ENCODE data around the gene SHROOM3.

Gene SHROOM3

DNA sequence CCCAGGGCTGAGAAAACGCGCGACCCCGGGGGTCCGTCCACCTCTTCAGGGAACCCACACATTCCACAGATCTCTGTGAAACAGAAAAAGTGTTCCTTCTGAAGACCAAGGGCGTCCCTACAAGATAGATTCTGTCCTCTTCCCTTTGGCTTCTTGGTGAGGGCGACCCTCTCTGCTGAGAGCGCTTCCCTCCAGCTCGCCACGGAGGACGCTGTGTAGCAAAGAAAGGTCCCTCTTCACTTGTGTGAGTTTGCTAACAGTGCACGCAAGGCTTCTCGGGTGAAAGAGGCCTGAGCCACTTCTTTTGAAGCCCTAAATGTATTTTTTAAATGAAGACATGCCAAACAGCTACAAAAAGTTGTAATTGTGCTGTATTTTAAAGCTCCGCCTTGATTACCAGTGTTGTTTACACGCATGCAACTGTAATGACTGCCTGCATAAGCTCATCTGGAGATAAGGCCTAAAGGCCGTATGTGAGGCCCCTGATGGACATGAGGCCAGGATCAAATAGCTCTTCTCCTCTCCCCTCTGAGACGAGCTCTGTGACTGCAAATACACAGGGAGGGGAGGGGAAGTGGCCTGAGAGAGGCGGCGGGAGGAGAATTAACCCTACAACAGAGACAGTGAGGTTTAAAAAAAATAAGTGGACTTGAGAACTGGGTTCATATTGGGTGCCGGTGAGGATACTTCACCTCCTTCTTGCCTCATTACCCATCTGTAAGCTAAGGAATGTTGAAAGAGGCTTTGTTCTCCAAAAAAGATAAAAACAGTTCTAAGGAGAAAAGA is 367.4 kb downstream of the SHROOM3 start:
- no peak for DNase-seq (ENCODE audit: low read depth in 3 of 3, low spot score in 1 of 3)

DNA sequence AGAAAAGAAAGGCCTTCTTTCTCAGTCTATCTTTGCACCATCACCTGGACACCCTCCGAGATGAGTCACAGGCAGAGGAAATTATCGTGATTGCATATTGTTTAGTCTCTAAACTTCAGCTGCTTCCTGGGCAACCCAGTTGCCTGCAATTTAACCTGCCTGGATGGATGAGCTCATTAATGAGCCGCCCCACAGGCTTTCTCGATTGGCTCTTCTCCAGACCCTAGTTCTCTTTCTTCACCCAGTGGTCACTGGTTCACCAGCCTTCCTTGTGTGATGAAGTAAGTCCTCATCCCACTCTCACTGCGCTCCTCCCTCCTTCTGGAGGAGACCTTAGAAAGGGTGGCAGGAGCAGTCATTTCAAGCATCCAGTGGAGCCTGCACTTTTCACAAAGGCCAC is 368.5 kb downstream of the SHROOM3 start:
- DNase-seq (ENCODE audit: low read depth in 3 of 3, low spot score in 1 of 3) = no peak

DNA sequence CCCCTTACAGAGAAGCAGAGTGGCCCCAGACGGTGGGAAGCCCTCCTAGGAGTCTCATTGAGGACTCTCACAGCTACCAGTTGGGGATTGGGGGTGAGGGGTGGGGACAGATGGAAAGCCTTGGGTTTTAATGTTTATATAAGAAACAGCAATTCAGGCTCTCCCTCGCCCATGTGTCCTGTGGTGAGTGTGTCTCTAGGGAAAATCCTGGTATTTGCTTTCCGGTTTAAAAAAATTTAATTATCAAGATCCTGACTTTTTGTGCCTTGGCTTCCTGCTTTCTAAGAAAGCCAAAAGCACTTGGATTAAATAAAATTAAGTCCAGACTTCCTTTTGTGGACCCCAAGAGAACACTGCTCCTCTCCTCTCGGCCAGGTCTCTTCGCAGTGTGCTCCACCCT is 369.1 kb downstream of the SHROOM3 start:
- DNase-seq (ENCODE audit: low read depth in 3 of 3, low spot score in 1 of 3) = no peak

DNA sequence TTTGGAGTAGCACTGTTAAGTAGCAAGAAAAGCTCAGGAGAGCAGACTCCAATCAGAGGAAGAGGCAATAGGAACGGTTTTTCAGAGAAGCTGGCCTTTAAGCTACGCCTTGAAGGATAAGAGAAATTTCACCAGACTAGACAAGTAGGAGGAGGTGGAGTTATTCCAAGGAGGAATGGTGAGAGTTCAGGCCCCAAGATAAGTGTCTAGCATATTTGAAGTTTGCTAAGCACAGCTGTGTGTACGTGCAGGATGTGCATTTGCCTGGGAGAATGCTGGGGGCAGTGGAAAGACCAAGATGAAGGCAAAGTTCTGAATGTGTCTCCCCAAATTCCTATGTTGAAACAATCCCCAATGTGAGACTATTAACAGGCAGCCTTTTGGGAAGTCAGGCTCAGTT is 371.3 kb downstream of the SHROOM3 start:
- DNase-seq (ENCODE audit: low read depth in 3 of 3, low spot score in 1 of 3) = no peak

DNA sequence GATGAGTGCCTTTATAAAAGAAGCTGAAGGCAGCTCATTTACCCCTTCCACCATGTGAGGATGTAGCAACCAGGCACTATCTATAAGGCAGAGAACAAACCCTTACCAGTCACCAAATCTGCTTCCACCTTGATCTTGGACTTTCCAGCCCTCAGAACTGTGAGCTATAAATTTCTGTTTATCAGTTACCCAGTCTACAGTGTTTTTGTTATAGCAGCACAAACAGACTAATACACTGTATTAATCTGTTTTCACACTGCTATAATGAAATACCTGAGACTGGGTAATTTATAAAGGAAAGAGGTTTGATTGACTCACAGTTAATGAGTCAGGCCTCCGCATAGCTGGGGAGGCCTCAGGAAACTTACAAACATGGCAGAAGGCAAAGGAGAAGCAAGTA is 371.7 kb downstream of the SHROOM3 start:
- no peak for DNase-seq (ENCODE audit: low read depth in 3 of 3, low spot score in 1 of 3)

DNA sequence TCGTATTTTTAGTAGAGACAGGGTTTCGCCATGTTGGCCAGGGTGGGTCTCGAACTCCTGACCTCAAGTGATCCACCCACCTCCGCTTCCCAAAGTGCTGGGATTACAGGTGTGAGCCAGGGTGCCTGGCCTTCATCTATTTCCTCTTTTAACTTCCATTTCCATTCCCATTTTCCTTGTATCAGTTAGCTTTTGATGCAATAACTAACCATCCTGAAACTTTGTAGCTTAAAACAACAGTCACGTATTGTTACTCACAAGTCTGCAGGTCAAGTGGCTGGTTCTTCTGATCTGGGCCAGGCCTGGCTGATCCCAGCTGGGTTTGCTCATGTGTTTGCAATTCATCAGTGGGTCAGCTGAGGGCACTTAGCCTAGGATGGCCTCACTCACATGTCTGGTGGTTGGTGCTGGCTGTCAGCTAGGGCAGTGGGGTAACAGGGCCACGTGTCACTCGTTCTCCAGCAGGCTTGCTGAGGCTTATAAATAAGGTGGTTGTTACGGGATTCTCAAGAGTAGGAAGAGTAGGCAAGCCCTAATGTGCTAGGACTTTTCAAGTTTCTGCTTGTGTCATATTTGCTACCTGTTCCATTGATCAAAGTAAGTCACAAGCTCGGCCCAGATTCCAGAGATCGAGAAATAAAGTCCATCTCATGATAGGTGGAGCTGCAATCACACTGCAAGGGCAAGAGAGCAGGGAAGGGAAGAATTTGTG is 374.7 kb downstream of the SHROOM3 start:
- DNase-seq (ENCODE audit: low read depth in 3 of 3, low spot score in 1 of 3) = no peak

DNA sequence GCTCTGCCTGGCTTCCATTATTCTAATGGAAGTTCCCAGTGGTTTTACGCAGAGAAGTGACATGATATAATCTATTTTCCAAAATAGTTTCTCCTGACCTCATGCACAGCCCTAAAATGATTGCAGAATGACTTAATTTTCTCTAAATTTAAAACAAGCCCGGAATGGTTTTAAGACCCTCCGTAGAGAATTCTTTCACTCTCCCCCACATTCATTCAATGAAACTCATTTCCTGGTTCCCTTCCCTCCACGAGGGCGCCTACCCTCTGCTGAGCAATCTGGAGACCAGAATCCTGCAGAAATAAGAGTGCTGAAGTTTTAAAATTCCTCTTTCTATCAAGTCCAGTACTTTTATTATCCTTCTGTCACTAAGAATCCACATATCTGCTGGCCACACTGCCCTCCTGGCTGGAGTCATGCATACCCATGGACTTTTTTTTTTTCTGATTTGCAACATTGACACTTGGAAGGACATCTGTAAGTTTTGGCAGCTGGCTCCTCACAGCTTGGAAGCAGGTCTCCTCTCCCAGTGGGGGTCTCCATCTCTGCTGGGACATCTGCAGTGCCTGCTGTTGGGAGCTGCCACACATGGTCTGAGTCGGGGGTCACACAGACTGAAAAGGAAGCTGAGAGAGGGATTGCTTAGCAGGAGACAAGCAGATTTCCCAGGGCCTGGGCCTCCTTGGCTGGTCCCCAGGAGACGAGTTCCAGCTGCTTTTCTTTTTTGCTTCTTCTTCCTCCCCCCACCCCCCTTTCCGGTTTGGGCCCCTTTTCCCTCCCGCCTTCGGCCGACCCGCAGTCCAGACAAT is 376.8 kb downstream of the SHROOM3 start:
- DNase-seq (ENCODE audit: low read depth in 3 of 3, low spot score in 1 of 3) = no peak

DNA sequence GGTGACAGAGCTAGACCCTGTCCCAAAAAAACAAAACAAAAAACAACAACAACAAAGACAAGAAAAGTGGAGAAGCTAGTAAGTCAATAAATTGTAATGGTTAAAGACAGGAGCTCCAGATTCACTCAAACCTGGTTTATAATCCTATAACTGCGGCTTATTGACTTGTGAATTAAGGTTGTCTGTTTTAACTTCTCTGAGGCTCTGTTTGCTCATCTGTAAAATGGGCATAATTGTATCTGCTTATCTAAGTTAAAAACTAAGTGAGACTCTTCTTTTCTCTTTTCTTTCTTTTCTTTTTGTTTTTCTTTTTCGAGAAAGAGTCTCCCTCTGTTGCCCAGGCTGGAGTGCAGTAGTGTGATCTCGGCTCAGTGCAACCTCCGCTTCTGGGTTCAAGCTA is 378.0 kb downstream of the SHROOM3 start:
- no peak for DNase-seq (ENCODE audit: low read depth in 3 of 3, low spot score in 1 of 3)

DNA sequence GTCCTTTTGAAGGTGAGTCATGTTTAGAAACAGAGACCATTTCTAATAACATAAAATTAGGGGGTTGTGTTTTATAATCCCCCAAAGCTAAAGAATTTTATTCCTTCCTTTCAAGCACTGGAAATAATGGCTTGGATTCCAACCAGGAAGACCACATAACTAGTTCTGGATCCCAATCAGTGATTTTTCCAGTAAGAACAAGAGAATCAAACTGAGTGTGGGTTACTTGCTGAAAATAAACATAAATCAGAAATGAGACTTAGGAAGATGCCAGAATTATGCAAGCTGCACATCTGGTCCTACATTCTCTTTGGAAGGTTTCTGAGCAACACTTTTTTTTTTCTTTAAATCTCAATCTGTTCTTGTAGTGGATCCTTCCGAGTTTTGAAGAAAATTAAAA is 386.6 kb downstream of the SHROOM3 start:
- no peak for DNase-seq (ENCODE audit: low read depth in 3 of 3, low spot score in 1 of 3)

DNA sequence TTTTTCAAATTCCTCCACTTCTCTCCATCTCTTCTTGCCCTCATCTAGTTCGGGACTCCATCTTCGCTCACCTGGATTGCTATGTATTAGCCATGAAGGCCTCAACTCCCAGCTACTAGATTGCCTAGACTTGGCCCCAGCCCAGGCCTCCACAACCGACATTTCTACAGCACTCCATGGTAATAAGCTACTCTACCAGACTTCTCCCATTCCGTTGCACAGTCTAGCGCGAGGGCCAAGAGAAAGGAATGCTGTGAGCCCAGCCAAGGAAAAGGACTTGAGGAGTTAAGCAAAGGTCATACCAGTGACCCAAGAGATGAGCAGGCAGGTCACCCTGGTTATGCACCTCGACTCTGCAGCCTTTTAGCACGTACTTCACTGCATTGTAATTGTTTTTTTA is 387.3 kb downstream of the SHROOM3 start:
- no peak for DNase-seq (ENCODE audit: low read depth in 3 of 3, low spot score in 1 of 3)

DNA sequence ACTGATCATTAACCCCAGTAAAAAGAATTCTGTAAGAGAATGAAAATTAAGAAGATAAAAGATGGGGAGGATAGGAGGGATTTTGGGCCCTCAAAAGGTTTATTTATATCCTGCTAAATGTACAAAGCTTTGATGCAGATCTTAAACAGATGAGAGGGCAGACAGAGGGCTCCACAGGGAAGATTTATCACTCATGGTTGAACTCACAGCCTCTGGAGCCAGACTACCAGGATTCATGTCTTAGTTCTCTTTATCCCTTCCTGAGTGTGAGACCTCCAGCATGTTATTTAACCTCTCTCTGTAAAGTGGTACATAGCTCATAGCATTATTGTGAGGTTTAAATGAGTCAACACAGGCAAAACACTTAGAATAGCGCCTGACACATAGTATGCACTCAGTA is 388.5 kb downstream of the SHROOM3 start:
- no peak for DNase-seq (ENCODE audit: low read depth in 3 of 3, low spot score in 1 of 3)

DNA sequence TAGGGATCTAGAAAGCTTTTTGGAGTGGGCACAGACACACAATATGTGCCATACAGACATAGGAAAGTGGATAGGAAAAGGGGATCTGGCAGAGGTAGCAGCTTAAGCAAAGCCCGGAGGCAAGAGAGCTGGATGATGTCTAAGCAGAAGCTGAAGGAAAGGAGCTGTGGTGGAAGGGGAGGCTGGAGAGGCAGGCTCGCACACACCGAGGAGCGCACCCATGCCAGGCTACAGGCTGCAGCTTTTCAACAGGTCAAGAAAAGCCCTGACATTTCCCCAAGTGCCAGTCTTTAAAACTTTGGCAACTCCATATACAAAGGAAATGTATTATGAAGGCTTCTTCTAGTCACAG is 395.6 kb downstream of the SHROOM3 start:
- DNase-seq (ENCODE audit: low read depth in 3 of 3, low spot score in 1 of 3) = no peak

DNA sequence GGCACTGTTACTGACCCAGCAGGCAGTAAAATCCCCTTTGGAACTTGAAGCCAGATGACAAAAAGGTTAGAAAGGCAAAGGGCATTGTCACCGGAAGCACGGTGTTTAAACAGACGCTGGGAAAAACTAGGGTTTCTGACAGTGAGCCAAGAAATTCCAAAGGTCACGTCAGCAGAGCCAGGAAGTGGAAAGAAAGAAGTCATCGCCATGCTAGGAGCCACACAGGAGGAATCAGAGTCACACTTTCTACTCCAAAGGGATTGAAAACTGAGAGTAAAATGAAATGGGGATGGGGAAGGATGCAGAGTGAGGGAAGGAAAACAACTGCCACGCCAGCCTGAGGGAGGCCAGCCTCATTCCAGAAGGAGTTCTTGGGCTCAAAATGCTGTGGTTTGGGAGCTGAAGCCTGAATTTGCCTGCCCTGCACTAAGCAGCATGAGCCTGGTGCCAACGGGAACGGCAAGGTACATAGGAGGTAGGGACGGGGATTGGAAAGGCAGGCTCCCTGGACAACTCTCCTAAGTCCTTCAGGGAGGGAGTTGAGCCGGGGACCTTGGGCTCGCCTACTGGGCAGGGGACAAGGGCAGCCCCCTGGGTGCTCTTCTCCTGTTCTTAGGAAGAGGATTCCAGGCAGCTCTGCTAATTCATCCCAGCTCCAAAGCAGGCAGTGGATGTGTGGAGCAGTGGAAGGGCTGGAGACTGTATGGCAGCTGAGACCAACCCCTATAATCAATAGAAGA is 396.1 kb downstream of the SHROOM3 start:
- DNase-seq (ENCODE audit: low read depth in 3 of 3, low spot score in 1 of 3) = no peak

DNA sequence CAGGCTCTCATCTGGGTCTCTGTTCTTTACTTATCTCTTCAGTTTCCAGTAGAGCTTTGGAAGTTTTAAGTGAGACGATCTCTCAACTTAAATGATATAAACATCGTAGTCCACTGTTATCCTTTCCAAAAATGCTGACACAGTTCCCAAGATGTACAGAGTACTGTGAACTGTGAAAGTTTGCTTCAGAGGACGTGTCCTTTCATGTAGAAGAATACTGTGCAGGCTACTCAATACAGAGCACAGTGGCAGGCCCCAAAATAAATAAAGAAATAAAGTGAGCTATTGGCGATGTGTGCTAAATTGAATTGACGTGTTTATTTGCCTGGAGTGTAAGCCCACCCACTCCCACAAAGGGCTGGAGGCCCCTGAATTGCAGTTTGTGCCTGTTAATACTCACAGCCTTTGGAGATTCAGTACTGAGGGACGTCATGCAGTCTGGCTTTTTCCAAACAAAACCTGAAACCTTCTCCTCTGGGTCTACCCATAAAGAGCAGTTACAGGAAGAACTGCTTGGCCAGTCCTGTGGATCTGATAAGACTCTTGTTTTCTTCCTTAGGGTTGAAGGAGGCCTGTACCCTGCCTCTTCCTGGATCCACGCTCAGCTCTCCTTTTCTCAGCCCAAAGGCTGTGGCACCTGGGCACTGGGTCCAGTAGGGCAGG is 396.8 kb downstream of the SHROOM3 start:
- no peak for DNase-seq (ENCODE audit: low read depth in 3 of 3, low spot score in 1 of 3)

Data from stimulated activated CD4-positive, alpha-beta T cell treated with anti-CD3 and anti-CD28 coated beads, TNF-alpha, amount 100 ng/mL, for 1 hour (primary cell).